Trophoblast cell (in vitro differentiated cells and primary cell): Measurements from ENCODE around the gene UBE2Q1.

Experiments used
- DNase-seq, 2 donors: peaks; one replicate each; pipeline ENCODE4 v3.0.0-alpha.2; 2016
- H2AFZ ChIP-seq: 2 replicates; pipeline ENCODE4 v1.6.1; 2013; ENCODE audit warnings: low read length, moderate library complexity, mild to moderate bottlenecking; ENCODE audit not compliant: insufficient read depth, poor library complexity
- H2AK5ac ChIP-seq: 2 replicates; pipeline ENCODE4 v1.6.1; 2013; ENCODE audit warnings: mild to moderate bottlenecking, low read length
- H2BK120ac ChIP-seq: 2 replicates; pipeline ENCODE4 v1.6.1; 2013; ENCODE audit warnings: low read length, mild to moderate bottlenecking, moderate library complexity; ENCODE audit not compliant: insufficient read depth, poor library complexity
- H2BK12ac ChIP-seq: 2 replicates; pipeline ENCODE4 v1.6.1; 2013; ENCODE audit warnings: mild to moderate bottlenecking, low read length, moderate library complexity
- H2BK5ac ChIP-seq: 2 replicates; pipeline ENCODE4 v1.6.1; 2013; ENCODE audit warnings: low read length, low read depth, moderate library complexity, mild to moderate bottlenecking; ENCODE audit not compliant: poor library complexity
- H3K14ac ChIP-seq: 2 replicates; pipeline ENCODE4 v1.6.1; 2013; ENCODE audit warnings: mild to moderate bottlenecking, low read length
- H3K18ac ChIP-seq: 2 replicates; pipeline ENCODE4 v1.6.1; 2013; ENCODE audit warnings: mild to moderate bottlenecking, low read length
- H3K23ac ChIP-seq: 2 replicates; pipeline ENCODE4 v1.6.1; 2013; ENCODE audit warnings: low read length
- H3K27ac ChIP-seq: 2 replicates; pipeline ENCODE4 v1.5.1; 2013; ENCODE audit warnings: low read depth, mild to moderate bottlenecking, inconsistent platforms, low read length, moderate library complexity
- H3K27me3 ChIP-seq: 2 replicates; pipeline ENCODE4 v1.6.1; 2013; ENCODE audit warnings: inconsistent platforms, mild to moderate bottlenecking, low read length, moderate library complexity; ENCODE audit not compliant: insufficient read depth
- H3K36me3 ChIP-seq, 2 experiments: 1 replicate in 1 of 2; 2 replicates in 1 of 2; pipeline ENCODE4 v1.6.1; 2013; ENCODE audit warnings: low read length in 2 of 2, mild to moderate bottlenecking in 2 of 2, moderate library complexity in 1 of 2; ENCODE audit not compliant: insufficient read depth in 2 of 2, control insufficient read depth in 1 of 2
- H3K4ac ChIP-seq: 2 replicates; pipeline ENCODE4 v1.6.1; 2013; ENCODE audit warnings: low read depth, mild to moderate bottlenecking, low read length, moderate library complexity
- H3K4me1 ChIP-seq, 2 experiments: 1 replicate in 1 of 2; 2 replicates in 1 of 2; pipeline ENCODE4 v1.6.1; 2013; ENCODE audit warnings: low read length in 2 of 2, mild to moderate bottlenecking in 2 of 2, moderate library complexity in 1 of 2; ENCODE audit not compliant: insufficient read depth in 2 of 2, control insufficient read depth in 1 of 2
- H3K4me2 ChIP-seq: 2 replicates; pipeline ENCODE4 v1.6.1; 2013; ENCODE audit warnings: inconsistent platforms, mild to moderate bottlenecking, low read length, moderate library complexity
- H3K4me3 ChIP-seq: 2 replicates; pipeline ENCODE4 v1.5.1; 2013; ENCODE audit warnings: mild to moderate bottlenecking, low read depth, low read length, inconsistent platforms
- H3K79me1 ChIP-seq: one replicate; pipeline ENCODE4 v1.6.1; 2013; ENCODE audit warnings: low read length
- H3K79me2 ChIP-seq: 2 replicates; pipeline ENCODE4 v1.6.1; 2013; ENCODE audit warnings: low read length, mild to moderate bottlenecking; ENCODE audit not compliant: control insufficient read depth, insufficient read depth, poor library complexity
- H3K9ac ChIP-seq: 2 replicates; pipeline ENCODE4 v1.6.1; 2013; ENCODE audit warnings: mild to moderate bottlenecking, low read length
- H3K9me3 ChIP-seq: 2 replicates; pipeline ENCODE4 v1.6.1; 2013; ENCODE audit warnings: low read depth, mild to moderate bottlenecking, control low read depth, inconsistent platforms, low read length; ENCODE audit not compliant: insufficient read depth
- H4K12ac ChIP-seq: 2 replicates; pipeline ENCODE4 v1.6.1; 2013; ENCODE audit warnings: low read depth, mild to moderate bottlenecking, low read length, moderate library complexity
- H4K8ac ChIP-seq: 2 replicates; pipeline ENCODE4 v1.6.1; 2013; ENCODE audit warnings: low read depth, mild to moderate bottlenecking, low read length, moderate library complexity
- H4K91ac ChIP-seq: one replicate; pipeline ENCODE4 v1.6.1; 2013; ENCODE audit warnings: low read depth, mild to moderate bottlenecking, low read length, moderate library complexity
- WGBS: extraction: QIAGEN DNeasy Blood & Tissue Kit; methylation state at CpG from one replicate; pipeline ENCODE4 v1.1.7; 2013; ENCODE audit warnings: missing lambda C conversion rate; ENCODE audit not compliant: insufficient read length, insufficient coverage; ENCODE audit errors: extremely low coverage; 5-methylcytosine and 5-hydroxymethylcytosine counted together

The UBE2Q1 gene

DNA sequence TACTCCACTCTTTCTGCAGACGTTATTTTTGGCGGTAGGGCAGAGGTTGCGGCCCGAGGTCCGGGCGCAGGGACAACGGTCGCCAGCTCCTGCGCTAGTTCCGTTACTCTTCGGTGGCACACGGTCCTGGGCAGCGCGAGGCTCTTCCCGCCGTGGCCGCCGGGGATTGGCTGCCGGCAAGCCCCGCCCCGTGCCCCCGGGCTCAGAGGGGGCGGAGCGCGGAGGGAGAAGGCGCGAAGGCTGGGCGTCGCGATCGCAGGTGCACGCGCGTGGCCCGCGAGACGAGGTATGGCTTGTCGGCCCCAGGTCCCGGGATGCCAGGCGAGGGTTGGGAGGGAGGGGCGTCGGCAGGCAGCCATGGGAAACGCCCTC is 55.7 kb downstream of the UBE2Q1 start:
- no peak overlapping the region for H2AK5ac ChIP-seq
- H4K12ac ChIP-seq = no peak overlapping the region
- H3K36me3 ChIP-seq = no peaks in the 10 kb centered on the region
- H3K79me1 ChIP-seq = no peaks in the 10 kb centered on the region
- H3K9me3 ChIP-seq = peaks cover 12% of the 10 kb centered on the region
- no peak overlapping the region for H2BK5ac ChIP-seq
- no peak overlapping the region for H4K8ac ChIP-seq
- no peak overlapping the region for H2BK120ac ChIP-seq
- H3K79me2 ChIP-seq = no peaks in the 10 kb centered on the region
- no peak overlapping the region for H3K9ac ChIP-seq
- DNase-seq = no peak
- H3K27ac ChIP-seq = no peak overlapping the region
- H3K4me3 ChIP-seq = no peak overlapping the region
- no peak overlapping the region for H3K4me2 ChIP-seq
- no CpG with 5 or more reads among the region's 43 CpGs for WGBS
- H3K14ac ChIP-seq = no peak overlapping the region
- no peak overlapping the region for H3K18ac ChIP-seq
- H2AFZ ChIP-seq = peak overlapping the region; percentile 25
- no peak overlapping the region for H3K23ac ChIP-seq
- no peak overlapping the region for H3K4ac ChIP-seq
- peaks cover 8 to 13% of the 10 kb centered on the region in 2 experiments for H3K4me1 ChIP-seq
- H3K27me3 ChIP-seq = peaks cover 46% of the 10 kb centered on the region
- no peak overlapping the region for H2BK12ac ChIP-seq
- H4K91ac ChIP-seq = no peak overlapping the region

DNA sequence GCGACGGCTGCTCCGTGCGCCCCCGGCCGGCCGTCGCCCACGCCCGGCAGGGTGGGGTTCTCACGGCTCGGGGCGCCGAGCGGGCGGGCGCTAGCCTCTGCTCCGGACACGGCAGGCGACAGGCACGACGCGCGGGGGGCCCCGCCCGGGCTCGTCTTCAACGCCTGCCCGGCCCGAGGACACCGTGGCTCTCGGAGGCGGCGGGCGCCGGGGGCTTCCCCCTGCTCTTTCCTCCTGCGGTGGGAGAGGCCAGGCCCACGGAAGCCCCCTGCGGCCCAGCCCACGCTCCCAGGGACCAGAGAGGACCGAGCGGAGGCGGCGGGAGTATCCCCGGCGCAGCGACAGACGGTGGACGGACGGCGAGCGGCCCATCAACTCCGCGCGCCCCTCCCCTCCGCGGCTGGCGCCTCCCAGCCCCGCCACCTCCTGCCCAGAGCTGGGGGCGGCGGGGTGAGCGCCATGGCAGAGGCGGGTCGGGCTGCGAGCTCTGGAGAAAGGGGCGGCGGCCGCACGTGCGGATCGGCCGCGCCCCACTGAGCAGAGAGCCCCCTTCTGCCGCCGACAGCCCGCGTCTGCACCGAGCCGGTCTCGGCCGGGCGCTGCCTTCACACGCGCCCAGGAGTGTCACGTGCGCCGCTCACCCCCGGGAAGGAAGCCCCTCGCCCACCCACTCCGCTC is 56.3 kb downstream of the UBE2Q1 start, which contains the start of the genes SHE and TDRD10:
SHE (minus strand) TSS at position 347 of the 678 bp plus-strand sequence. CDS start 386 bp downstream, outside the sequence.
TDRD10 (plus strand) TSS at position 154 of the 678 bp plus-strand sequence. CDS start 4,685 bp downstream, outside the sequence.
- no peaks in the 10 kb centered on the region for H3K36me3 ChIP-seq

DNA sequence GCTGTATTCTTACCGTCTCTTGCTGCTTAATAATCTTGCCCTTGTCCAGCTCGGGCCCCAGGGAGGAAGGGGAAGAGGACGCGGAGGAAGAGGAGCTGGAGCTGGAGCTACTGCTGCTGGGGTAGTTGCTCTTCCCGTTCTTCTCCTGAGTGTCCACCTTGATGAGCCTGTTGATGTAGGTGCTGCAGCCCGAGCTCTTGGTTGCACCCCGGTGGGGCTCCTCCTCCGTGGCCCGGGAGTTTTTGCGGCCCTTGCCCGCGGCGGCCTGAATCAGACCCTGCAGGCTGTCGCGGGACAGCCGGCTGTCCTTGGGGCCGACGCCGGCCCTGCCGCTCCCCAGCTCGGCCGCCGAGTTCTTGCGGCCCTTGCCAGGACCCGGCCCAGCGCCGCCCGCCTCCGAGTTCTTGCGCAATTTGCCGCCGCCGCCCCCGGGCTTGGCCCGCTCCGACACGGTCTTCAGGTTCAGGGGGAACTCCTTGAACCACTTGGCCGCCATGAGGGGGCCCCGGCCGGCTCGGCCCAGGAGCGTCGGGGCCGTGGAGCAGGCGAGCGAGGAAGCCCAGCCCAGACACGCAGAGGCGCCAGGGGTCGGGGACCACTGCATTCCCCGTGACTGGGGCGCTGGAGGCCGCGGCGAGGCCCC is 56.9 kb downstream of the UBE2Q1 start:
- Histone ChIP-seq H4K12ac (no peak overlapping the region), H2AK5ac (no peak overlapping the region), H3K27ac (no peak overlapping the region), H4K91ac (no peak overlapping the region), H3K36me3 (no peaks in the 10 kb centered on the region), H3K79me1 (no peaks in the 10 kb centered on the region), H3K4me1 (peaks cover 10 to 13% of the 10 kb centered on the region in 2 experiments), H3K4ac (no peak overlapping the region), H3K4me2 (peak overlapping the region; percentile 50), H3K14ac (no peak overlapping the region), H3K79me2 (no peaks in the 10 kb centered on the region), H3K23ac (no peak overlapping the region), H2BK120ac (no peak overlapping the region), H3K9me3 (peaks cover 12% of the 10 kb centered on the region), H2BK12ac (no peak overlapping the region), H4K8ac (no peak overlapping the region), H3K18ac (no peak overlapping the region), H3K27me3 (peaks cover 46% of the 10 kb centered on the region), H3K9ac (no peak overlapping the region), H2AFZ (peak overlapping the region; percentile 35), H2BK5ac (no peak overlapping the region), H3K4me3 (peak overlapping the region; percentile 15)
- peak in 1 of 2 donors; percentile 27 for DNase-seq
- WGBS = no CpG with 5 or more reads among the region's 54 CpGs

More for the DNA sequence above, 56.3 kb downstream of the UBE2Q1 start, which contains the start of the genes SHE and TDRD10:
- WGBS = no CpG with 5 or more reads among the region's 90 CpGs
- Histone ChIP-seq H3K27me3 (peaks cover 46% of the 10 kb centered on the region), H4K12ac (no peak within 1 kb of the TSS), H3K4ac (no peak within 1 kb of the TSS), H3K18ac (no peak within 1 kb of the TSS), H3K27ac (no peak within 1 kb of the TSS), H3K4me1 (peaks cover 8 to 13% of the 10 kb centered on the region in 2 experiments), H3K79me2 (no peaks in the 10 kb centered on the region), H2AFZ (peak within 1 kb of the TSS; percentile 35), H2BK5ac (no peak within 1 kb of the TSS), H3K14ac (no peak within 1 kb of the TSS), H2BK12ac (no peak within 1 kb of the TSS), H4K91ac (no peak within 1 kb of the TSS), H2AK5ac (no peak within 1 kb of the TSS), H3K79me1 (no peaks in the 10 kb centered on the region), H3K23ac (no peak within 1 kb of the TSS), H4K8ac (no peak within 1 kb of the TSS), H3K4me2 (peak within 1 kb of the TSS; percentile 50), H2BK120ac (no peak within 1 kb of the TSS), H3K9me3 (peaks cover 12% of the 10 kb centered on the region), H3K9ac (no peak within 1 kb of the TSS), H3K4me3 (peak within 1 kb of the TSS; percentile 15)
- no peak for DNase-seq

DNA sequence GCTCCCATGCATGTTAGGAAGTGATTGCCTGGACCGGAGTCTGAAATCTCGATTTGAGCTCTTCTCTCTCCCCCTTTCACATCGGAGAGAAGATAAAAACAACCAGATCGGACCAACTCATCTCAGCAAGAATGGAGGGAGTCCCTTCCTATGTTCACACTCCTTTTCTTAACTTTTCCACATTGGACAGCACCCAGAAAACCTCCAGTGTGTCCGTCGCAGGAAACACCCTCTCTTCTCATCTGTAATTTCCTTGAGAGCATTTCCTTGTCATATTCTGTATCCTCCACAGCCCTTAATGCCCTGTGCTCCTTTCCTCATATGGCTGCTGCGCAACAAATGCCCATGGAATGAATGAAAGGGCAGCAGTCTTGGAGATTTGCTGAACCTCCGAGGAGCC is 57.9 kb downstream of the UBE2Q1 start:
- Histone ChIP-seq H4K91ac (no peak overlapping the region), H3K36me3 (no peaks in the 10 kb centered on the region), H2AK5ac (no peak overlapping the region), H2BK12ac (no peak overlapping the region), H3K27ac (no peak overlapping the region), H3K4ac (no peak overlapping the region), H3K23ac (no peak overlapping the region), H2AFZ (no peak overlapping the region), H3K79me2 (no peaks in the 10 kb centered on the region), H3K4me3 (no peak overlapping the region), H3K4me2 (no peak overlapping the region), H4K12ac (no peak overlapping the region), H3K9me3 (peaks cover 12% of the 10 kb centered on the region), H2BK5ac (no peak overlapping the region), H4K8ac (no peak overlapping the region), H2BK120ac (no peak overlapping the region), H3K4me1 (peaks cover 10 to 13% of the 10 kb centered on the region in 2 experiments), H3K79me1 (no peaks in the 10 kb centered on the region), H3K18ac (no peak overlapping the region), H3K27me3 (peaks cover 46% of the 10 kb centered on the region), H3K14ac (no peak overlapping the region), H3K9ac (no peak overlapping the region)
- DNase-seq = no peak
- whole genome bisulfite sequencing = no CpG with 5 or more reads among the region's 8 CpGs
